Parathyroid adenoma (tissue), 2 donors: ENCODE results near the gene PROM2.

ENCODE experiments used
- H2AFZ ChIP-seq: fragments of 300-600 bp; sonication (generic); one replicate; pipeline ENCODE4 v1.7.0; 2017; ENCODE audit warnings: antibody characterized with exemption, mild to moderate bottlenecking
- H3K27ac ChIP-seq: fragments of 300-600 bp; sonication (generic); one replicate; pipeline ENCODE4 v1.7.0; 2017
- H3K27me3 ChIP-seq: fragments of 300-600 bp; sonication (generic); one replicate; pipeline ENCODE4 v1.7.0; 2017; ENCODE audit warnings: low read length; ENCODE audit not compliant: control insufficient read depth, insufficient read depth
- H3K36me3 ChIP-seq: fragments of 300-600 bp; sonication (generic); one replicate; pipeline ENCODE4 v1.7.0; 2017; ENCODE audit warnings: low read length; ENCODE audit not compliant: control insufficient read depth, insufficient read depth
- H3K4me1 ChIP-seq: fragments of 300-600 bp; sonication (generic); one replicate; pipeline ENCODE4 v1.7.0; 2017; ENCODE audit warnings: control low read depth
- H3K4me2 ChIP-seq: fragments of 300-600 bp; sonication (generic); one replicate; pipeline ENCODE4 v1.7.0; 2017; ENCODE audit warnings: low read length
- H3K4me3 ChIP-seq: fragments of 300-600 bp; sonication (generic); one replicate; pipeline ENCODE4 v1.7.0; 2017; ENCODE audit warnings: low read depth, low read length
- H3K79me2 ChIP-seq: fragments of 300-600 bp; sonication (generic); one replicate; pipeline ENCODE4 v1.7.0; 2017; ENCODE audit warnings: control low read depth
- H3K9ac ChIP-seq: fragments of 300-600 bp; sonication (generic); one replicate; pipeline ENCODE4 v1.7.0; 2017; ENCODE audit warnings: mild to moderate bottlenecking
- H3K9me3 ChIP-seq: fragments of 300-600 bp; sonication (generic); one replicate; pipeline ENCODE4 v1.7.0; 2017; ENCODE audit warnings: low read length; ENCODE audit not compliant: control insufficient read depth
- CTCF ChIP-seq: fragments of 300-600 bp; sonication (generic); IDR thresholded peaks from one replicate; pipeline ENCODE4 v1.7.0; 2017; ENCODE audit warnings: antibody characterized with exemption, mild to moderate bottlenecking
- donor health status: primary hyperparathyroidism.

Gene PROM2

DNA sequence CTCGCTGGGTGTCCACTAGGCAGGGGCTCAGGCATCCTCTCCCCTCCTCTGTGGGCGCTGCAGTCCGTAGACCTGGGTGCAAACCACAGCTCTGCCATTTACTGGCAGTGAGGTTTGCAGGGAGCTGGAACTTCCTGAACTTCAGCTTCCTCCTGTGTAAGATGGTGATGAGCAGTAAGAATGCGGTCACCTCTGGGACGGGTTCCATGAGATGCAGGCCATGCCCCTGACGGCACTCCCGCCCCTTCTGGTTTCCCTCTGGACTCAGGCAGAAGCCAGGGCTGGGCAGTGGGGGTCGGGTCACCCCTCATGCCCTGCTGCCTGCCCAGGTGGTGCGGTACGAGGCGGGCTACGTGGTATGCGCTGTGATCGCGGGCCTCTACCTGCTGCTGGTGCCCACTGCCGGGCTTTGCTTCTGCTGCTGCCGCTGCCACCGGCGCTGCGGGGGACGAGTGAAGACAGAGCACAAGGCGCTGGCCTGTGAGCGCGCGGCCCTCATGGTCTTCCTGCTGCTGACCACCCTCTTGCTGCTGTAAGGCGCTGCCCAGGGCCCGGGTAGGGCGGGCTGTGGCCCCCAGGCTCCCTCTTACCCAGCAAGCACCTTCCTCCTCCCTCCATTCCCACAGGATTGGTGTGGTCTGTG lies 1.5 kb downstream of the PROM2 start:
- Histone ChIP-seq H3K27me3 (no peaks in the 10 kb centered on the region), H3K27ac (peak overlapping the region; percentile 97), H3K4me2 (peak overlapping the region; percentile 71), H3K4me1 (peaks cover 38% of the 10 kb centered on the region), H3K79me2 (peaks cover 20% of the 10 kb centered on the region), H3K9me3 (no peaks in the 10 kb centered on the region), H3K9ac (no peak overlapping the region), H3K36me3 (no peaks in the 10 kb centered on the region), H2AFZ (peak overlapping the region; percentile 74), H3K4me3 (no peak overlapping the region)
- no peak for TF ChIP-seq CTCF

DNA sequence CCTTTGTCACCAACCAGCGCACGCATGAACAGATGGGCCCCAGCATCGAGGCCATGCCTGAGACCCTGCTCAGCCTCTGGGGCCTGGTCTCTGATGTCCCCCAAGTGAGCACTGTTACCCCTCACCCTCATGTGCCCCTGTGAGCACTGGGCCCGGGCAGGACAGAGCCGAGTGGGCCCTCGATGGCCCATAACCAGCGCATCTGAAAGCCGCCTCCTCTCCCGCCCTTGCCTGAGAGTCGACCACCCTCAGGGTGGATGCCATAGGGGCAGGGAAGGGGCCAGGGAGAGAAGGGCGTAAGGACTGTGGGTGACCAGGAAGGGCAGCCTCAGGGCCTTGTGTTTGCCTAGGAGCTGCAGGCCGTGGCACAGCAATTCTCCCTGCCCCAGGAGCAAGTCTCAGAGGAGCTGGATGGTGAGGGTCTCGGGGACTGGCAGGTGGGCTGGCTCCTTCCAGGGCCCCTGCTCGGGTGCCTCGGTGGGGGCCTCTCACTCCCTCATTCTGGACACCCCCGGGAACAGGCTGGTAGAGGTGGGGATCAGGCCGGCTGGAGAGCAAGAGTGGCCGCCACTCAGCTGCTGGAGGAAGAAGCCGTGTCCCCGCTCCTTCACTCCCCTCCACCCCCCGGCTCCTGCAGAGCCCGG lies 2.1 kb downstream of the PROM2 start:
- Histone ChIP-seq H3K27me3 (no peaks in the 10 kb centered on the region), H3K4me1 (peaks cover 38% of the 10 kb centered on the region), H3K4me3 (no peak overlapping the region), H2AFZ (peak overlapping the region; percentile 74), H3K9ac (no peak overlapping the region), H3K4me2 (no peak overlapping the region), H3K36me3 (no peaks in the 10 kb centered on the region), H3K9me3 (no peaks in the 10 kb centered on the region), H3K27ac (peak overlapping the region; percentile 97), H3K79me2 (peaks cover 20% of the 10 kb centered on the region)
- TF ChIP-seq CTCF = no peak

GRCh38 chr2:95276888-95277245 lies 2.6 kb downstream of the PROM2 start:
- Histone ChIP-seq H3K27me3 (no peaks in the 10 kb centered on the region), H3K27ac (peak overlapping the region; percentile 59), H3K4me3 (no peak overlapping the region), H3K9me3 (no peaks in the 10 kb centered on the region), H3K79me2 (peaks cover 20% of the 10 kb centered on the region), H3K4me2 (no peak overlapping the region), H3K4me1 (peaks cover 38% of the 10 kb centered on the region), H3K9ac (no peak overlapping the region), H2AFZ (no peak overlapping the region), H3K36me3 (no peaks in the 10 kb centered on the region)
- no peak for TF ChIP-seq CTCF

- peak overlapping the region; percentile 59 for H3K27ac ChIP-seq
- H3K9me3 ChIP-seq = no peaks in the 10 kb centered on the region
- peaks cover 38% of the 10 kb centered on the region for H3K4me1 ChIP-seq
- no peaks in the 10 kb centered on the region for H3K27me3 ChIP-seq
- H3K4me2 ChIP-seq = no peak overlapping the region
- peak overlapping the region; percentile 64 for H2AFZ ChIP-seq
- no peak overlapping the region for H3K9ac ChIP-seq
- peak; percentile 45 for TF ChIP-seq CTCF
- H3K36me3 ChIP-seq = no peaks in the 10 kb centered on the region
- peaks cover 20% of the 10 kb centered on the region for H3K79me2 ChIP-seq
- no peak overlapping the region for H3K4me3 ChIP-seq
These were observed 3.1 kb downstream of the PROM2 start for GRCh38 chr2:95277246-95277906.
